Thyroid gland (tissue), 4 donors: ENCODE data around the gene DGKZ.

Source experiments
- POLR2A ChIP-seq, 2 donors: fragments of 450-650 bp; IDR thresholded peaks; one replicate each; pipeline ENCODE4 v1.6.1; 2017; ENCODE audit warnings: antibody characterized with exemption in 2 of 2, mild to moderate bottlenecking in 2 of 2, moderate library complexity in 1 of 2
- TF ChIP-seq, protein P1 (sequence below), 6 experiments: fragments of 200-600 bp in 3 of 6; fragments of 450-650 bp in 3 of 6; sonication (generic) in 3 of 6; IDR thresholded peaks; one replicate each; pipeline ENCODE4 v1.5.1; 2016 to 2019; ENCODE audit warnings: antibody characterized with exemption in 6 of 6, mild to moderate bottlenecking in 2 of 6, inconsistent platforms in 1 of 6, moderate library complexity in 1 of 6

GRCh38 chr11:46326813-46327416 lies 20.3 kb upstream of the DGKZ start:
- TF ChIP-seq, protein P1, sequence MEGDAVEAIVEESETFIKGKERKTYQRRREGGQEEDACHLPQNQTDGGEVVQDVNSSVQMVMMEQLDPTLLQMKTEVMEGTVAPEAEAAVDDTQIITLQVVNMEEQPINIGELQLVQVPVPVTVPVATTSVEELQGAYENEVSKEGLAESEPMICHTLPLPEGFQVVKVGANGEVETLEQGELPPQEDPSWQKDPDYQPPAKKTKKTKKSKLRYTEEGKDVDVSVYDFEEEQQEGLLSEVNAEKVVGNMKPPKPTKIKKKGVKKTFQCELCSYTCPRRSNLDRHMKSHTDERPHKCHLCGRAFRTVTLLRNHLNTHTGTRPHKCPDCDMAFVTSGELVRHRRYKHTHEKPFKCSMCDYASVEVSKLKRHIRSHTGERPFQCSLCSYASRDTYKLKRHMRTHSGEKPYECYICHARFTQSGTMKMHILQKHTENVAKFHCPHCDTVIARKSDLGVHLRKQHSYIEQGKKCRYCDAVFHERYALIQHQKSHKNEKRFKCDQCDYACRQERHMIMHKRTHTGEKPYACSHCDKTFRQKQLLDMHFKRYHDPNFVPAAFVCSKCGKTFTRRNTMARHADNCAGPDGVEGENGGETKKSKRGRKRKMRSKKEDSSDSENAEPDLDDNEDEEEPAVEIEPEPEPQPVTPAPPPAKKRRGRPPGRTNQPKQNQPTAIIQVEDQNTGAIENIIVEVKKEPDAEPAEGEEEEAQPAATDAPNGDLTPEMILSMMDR (IDR thresholded peaks at IDR 0.05) = no peak
- no peak for TF ChIP-seq POLR2A (IDR thresholded peaks at IDR 0.05)
